Activated effector memory CD4-positive, alpha-beta T cell treated with anti-CD3 and anti-CD28 coated beads, Interleukin-2, amount 50 U/mL, for 16 hours (primary cell): Measurements from ENCODE around the gene QKI.
"Not testable (repeated sequence)": the region's sequence is repeated elsewhere in the genome, so short reads cannot be mapped to it uniquely, and the experiment has no call there.

Experiments used
- DNase-seq: peaks from one replicate; pipeline ENCODE4 v3.0.0-alpha.2; 2020

The QKI gene

GRCh38 chr6:163586888-163587287 lies 172.4 kb downstream of the QKI start:
- no peak for DNase-seq

- no peak for DNase-seq
These were observed 173.9 kb downstream of the QKI start for GRCh38 chr6:163588220-163588919.

- no peak for DNase-seq
These were observed 174.9 kb downstream of the QKI start for GRCh38 chr6:163589387-163589786.

GRCh38 chr6:163590132-163590531 lies 175.6 kb downstream of the QKI start:
- DNase-seq = not testable (repeated sequence)

GRCh38 chr6:163592872-163593271 lies 178.4 kb downstream of the QKI start:
- no peak for DNase-seq

- DNase-seq = no peak
These were observed 181.7 kb downstream of the QKI start for GRCh38 chr6:163596174-163596573.

GRCh38 chr6:163599136-163599535 lies 184.6 kb downstream of the QKI start:
- DNase-seq = no peak

- DNase-seq = no peak
These were observed 185.2 kb downstream of the QKI start for GRCh38 chr6:163599684-163600083.

- DNase-seq = no peak
These were observed 185.8 kb downstream of the QKI start for GRCh38 chr6:163600331-163600730.

GRCh38 chr6:163600781-163601180 lies 186.3 kb downstream of the QKI start:
- DNase-seq = no peak

GRCh38 chr6:163602851-163603250 lies 188.3 kb downstream of the QKI start:
- DNase-seq = no peak

GRCh38 chr6:163603395-163603794 lies 188.9 kb downstream of the QKI start:
- no peak for DNase-seq

- DNase-seq = no peak
These were observed 191.0 kb downstream of the QKI start for GRCh38 chr6:163605385-163606097.

GRCh38 chr6:163607792-163608191 lies 193.3 kb downstream of the QKI start:
- DNase-seq = no peak

GRCh38 chr6:163608204-163608644 lies 193.7 kb downstream of the QKI start:
- no peak for DNase-seq

- DNase-seq = no peak
These were observed 197.7 kb downstream of the QKI start for GRCh38 chr6:163612200-163612599.

- DNase-seq = no peak
These were observed 198.5 kb downstream of the QKI start for GRCh38 chr6:163613025-163613424.

- no peak for DNase-seq
These were observed 199.2 kb downstream of the QKI start for GRCh38 chr6:163613668-163614067.

- DNase-seq = no peak
These were observed 201.9 kb downstream of the QKI start for GRCh38 chr6:163616452-163616851.

- no peak for DNase-seq
These were observed 203.0 kb downstream of the QKI start for GRCh38 chr6:163617549-163617948.

GRCh38 chr6:163620101-163620500 lies 205.6 kb downstream of the QKI start:
- no peak for DNase-seq

GRCh38 chr6:163620670-163621330 lies 206.3 kb downstream of the QKI start:
- no peak for DNase-seq

- no peak for DNase-seq
These were observed 210.7 kb downstream of the QKI start for GRCh38 chr6:163625265-163625664.
